Lower leg skin (tissue), 3 donors: ENCODE measurements around the gene GNAI2.

ENCODE experiments used
- CTCF ChIP-seq, 3 donors: fragments of 450-650 bp; IDR thresholded peaks; one replicate each; pipeline ENCODE4 v1.5.1; 2016; ENCODE audit warnings: antibody characterized with exemption in 3 of 3, mild to moderate bottlenecking in 3 of 3, moderate library complexity in 2 of 3
- POLR2A ChIP-seq, 2 donors: fragments of 450-650 bp; IDR thresholded peaks; one replicate each; pipeline ENCODE4 v1.6.1; 2016 to 2017; ENCODE audit warnings: antibody characterized with exemption in 2 of 2, mild to moderate bottlenecking in 1 of 2, moderate library complexity in 1 of 2

DNA sequence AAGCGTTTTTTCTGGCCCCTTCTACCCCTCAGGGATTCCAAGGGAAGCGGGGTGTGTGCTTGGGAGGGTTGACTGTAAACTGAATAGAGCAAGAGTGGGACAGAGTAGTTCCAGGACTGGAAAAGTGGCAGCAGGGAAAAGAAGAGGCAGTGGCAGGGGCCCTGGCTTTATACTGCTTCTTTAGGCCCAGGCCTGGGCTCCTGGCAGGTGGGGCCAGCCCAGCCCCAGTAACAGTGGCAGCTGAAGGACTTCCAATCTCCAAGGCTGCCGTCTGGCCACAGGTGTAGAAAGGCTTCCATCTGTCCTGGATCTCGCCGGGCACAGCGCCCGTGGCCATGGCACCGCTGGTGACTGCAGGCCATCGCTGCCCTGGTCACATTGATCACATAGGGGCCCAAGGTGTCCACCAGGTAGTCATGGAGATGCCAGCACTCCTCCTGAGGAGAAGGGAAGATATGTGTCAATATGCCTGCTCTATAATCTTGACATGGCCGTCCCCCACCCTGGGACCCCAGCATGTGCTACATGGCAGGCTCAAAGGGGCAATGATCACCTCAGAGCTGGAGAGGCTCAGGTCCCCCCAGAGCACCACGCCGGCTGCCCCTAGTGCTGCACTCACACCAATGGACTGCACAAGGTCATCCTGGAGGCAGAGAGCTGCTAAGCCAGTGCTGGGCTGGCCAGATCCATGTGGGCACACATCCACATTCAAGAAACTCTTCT is 57.2 kb downstream of the GNAI2 start:
- TF ChIP-seq CTCF (IDR thresholded peaks at IDR 0.05): no peak
- TF ChIP-seq POLR2A (IDR thresholded peaks at IDR 0.05): no peak
